Endothelial cell of umbilical vein (primary cell): ENCODE results near the gene ZBTB17.

Experiments
- FOS ChIP-seq: IDR thresholded peaks from 2 replicates; pipeline ENCODE4 v1.6.1; 2011; ENCODE audit warnings: mild to moderate bottlenecking, low read length, moderate library complexity, borderline replicate concordance; ENCODE audit not compliant: insufficient read depth
- POLR2A ChIP-seq: IDR thresholded peaks from 2 replicates; pipeline ENCODE4 v1.6.1; 2012; ENCODE audit warnings: low read depth, mild to moderate bottlenecking, control low read depth, low read length
- POLR2AphosphoS5 ChIP-seq: IDR thresholded peaks from 2 replicates; pipeline ENCODE4 v1.6.1; 2012; ENCODE audit warnings: low read depth, mild to moderate bottlenecking, control low read depth, low read length, moderate library complexity; ENCODE audit not compliant: insufficient read depth
- TF ChIP-seq, protein P1 (sequence below), 2 donors: IDR thresholded peaks; 1 replicate in 1 of 2; 2 replicates in 1 of 2; pipeline ENCODE4 v1.5.1; 2011; ENCODE audit warnings: low read length in 2 of 2, mild to moderate bottlenecking in 2 of 2, moderate library complexity in 2 of 2, control low read depth in 1 of 2, inconsistent platforms in 1 of 2, low read depth in 1 of 2; ENCODE audit not compliant: insufficient read depth in 1 of 2; ENCODE audit errors: extremely low read depth in 1 of 2

DNA sequence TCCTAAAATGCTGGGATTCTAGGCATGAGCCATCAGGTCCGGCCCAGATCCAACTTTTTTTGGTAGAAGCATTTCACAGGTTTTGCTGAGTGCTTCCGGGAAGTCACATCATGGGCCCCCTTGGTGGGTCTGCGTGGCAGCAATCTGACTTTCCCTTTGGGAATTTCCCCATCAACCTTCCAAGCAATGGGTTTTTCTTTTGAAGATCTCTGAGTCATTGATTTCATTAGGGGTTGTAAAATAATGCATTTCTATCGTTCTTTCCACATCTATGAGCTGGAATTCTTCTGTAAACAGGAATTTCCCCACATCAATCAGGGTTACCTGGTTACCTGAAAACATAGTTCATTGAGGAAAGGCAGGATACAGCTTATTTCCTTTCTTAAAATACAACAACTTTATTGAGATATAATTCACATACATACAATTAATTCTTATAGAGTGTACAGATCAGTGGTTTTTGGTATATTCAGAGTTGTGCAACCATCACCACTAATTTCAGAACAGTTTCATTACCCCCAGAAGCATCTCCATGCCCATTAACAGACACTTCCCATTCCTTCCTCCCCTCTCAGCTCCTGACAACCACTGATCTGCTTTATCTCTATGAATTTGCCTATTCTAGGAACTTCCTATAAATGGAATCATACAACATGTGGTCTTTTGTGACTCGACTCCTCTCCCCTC is 9.9 kb upstream of the ZBTB17 start:
- TF ChIP-seq, protein P1, sequence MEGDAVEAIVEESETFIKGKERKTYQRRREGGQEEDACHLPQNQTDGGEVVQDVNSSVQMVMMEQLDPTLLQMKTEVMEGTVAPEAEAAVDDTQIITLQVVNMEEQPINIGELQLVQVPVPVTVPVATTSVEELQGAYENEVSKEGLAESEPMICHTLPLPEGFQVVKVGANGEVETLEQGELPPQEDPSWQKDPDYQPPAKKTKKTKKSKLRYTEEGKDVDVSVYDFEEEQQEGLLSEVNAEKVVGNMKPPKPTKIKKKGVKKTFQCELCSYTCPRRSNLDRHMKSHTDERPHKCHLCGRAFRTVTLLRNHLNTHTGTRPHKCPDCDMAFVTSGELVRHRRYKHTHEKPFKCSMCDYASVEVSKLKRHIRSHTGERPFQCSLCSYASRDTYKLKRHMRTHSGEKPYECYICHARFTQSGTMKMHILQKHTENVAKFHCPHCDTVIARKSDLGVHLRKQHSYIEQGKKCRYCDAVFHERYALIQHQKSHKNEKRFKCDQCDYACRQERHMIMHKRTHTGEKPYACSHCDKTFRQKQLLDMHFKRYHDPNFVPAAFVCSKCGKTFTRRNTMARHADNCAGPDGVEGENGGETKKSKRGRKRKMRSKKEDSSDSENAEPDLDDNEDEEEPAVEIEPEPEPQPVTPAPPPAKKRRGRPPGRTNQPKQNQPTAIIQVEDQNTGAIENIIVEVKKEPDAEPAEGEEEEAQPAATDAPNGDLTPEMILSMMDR (IDR thresholded peaks at IDR 0.05; ENCODE audit: extremely low read depth in 1 of 2, insufficient read depth in 1 of 2, low read depth in 1 of 2, low read length in 2 of 2) = no peak
- TF ChIP-seq POLR2A (no peak), POLR2AphosphoS5 (no peak), FOS (no peak)
